ENCODE measurements around the gene PIWIL1. TPM values are rescaled to one million over a fixed set of nuclear protein-coding genes. Genes with fewer than 3 reads are reported as not detected.

PIWIL1 gene
- total and polyA plus RNA-seq, 2 of the 4 experiments (the other 2 are of a cell fraction), result not detected

GRCh38 chr12:130351326-130351725 lies 13.6 kb downstream of the PIWIL1 start:
- intact Hi-C loops (cut with micrococcal nuclease), result no loop called here
- ATAC-seq (ENCODE audit: low read depth), result no peak
- TF ChIP-seq FOS (IDR thresholded peaks at IDR 0.05; ENCODE audit: low read depth, low read length), result no peak
- TF ChIP-seq MAFK (IDR thresholded peaks at IDR 0.05; ENCODE audit: low read depth, low read length), result no peak
- no peak for TF ChIP-seq RAD21 (IDR thresholded peaks at IDR 0.05; ENCODE audit: low read length)
- no peak for TF ChIP-seq NFE2L2 (IDR thresholded peaks at IDR 0.05; ENCODE audit: low read depth, low read length)
- no peak for TF ChIP-seq CEBPB (IDR thresholded peaks at IDR 0.05; ENCODE audit: low read depth, low read length)
- TF ChIP-seq POLR2A (IDR thresholded peaks at IDR 0.05; ENCODE audit: low read depth, low read length), result no peak
- TF ChIP-seq MAZ (IDR thresholded peaks at IDR 0.05; ENCODE audit: borderline replicate concordance, low read depth, low read length), result no peak
- TF ChIP-seq, protein P1, sequence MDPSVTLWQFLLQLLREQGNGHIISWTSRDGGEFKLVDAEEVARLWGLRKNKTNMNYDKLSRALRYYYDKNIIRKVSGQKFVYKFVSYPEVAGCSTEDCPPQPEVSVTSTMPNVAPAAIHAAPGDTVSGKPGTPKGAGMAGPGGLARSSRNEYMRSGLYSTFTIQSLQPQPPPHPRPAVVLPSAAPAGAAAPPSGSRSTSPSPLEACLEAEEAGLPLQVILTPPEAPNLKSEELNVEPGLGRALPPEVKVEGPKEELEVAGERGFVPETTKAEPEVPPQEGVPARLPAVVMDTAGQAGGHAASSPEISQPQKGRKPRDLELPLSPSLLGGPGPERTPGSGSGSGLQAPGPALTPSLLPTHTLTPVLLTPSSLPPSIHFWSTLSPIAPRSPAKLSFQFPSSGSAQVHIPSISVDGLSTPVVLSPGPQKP (IDR thresholded peaks at IDR 0.05; ENCODE audit: borderline replicate concordance, low read depth, low read length), result no peak
- no peak for TF ChIP-seq RCOR1 (IDR thresholded peaks at IDR 0.05; ENCODE audit: insufficient replicate concordance, low read length)
- TF ChIP-seq SMC3 (IDR thresholded peaks at IDR 0.05; ENCODE audit: low read depth, low read length), result no peak
- no peak for TF ChIP-seq CHD1 (IDR thresholded peaks at IDR 0.05; ENCODE audit: low read depth, low read length)
- no peak for TF ChIP-seq RFX5 (IDR thresholded peaks at IDR 0.05; ENCODE audit: low read depth, low read length)
- no peak for TF ChIP-seq MXI1 (IDR thresholded peaks at IDR 0.05; ENCODE audit: borderline replicate concordance, low read depth, low read length)
- no peak for TF ChIP-seq USF2 (IDR thresholded peaks at IDR 0.05; ENCODE audit: low read depth, low read length)
- TF ChIP-seq BHLHE40 (IDR thresholded peaks at IDR 0.05; ENCODE audit: low read depth, low read length), result no peak
- TF ChIP-seq, protein P2, sequence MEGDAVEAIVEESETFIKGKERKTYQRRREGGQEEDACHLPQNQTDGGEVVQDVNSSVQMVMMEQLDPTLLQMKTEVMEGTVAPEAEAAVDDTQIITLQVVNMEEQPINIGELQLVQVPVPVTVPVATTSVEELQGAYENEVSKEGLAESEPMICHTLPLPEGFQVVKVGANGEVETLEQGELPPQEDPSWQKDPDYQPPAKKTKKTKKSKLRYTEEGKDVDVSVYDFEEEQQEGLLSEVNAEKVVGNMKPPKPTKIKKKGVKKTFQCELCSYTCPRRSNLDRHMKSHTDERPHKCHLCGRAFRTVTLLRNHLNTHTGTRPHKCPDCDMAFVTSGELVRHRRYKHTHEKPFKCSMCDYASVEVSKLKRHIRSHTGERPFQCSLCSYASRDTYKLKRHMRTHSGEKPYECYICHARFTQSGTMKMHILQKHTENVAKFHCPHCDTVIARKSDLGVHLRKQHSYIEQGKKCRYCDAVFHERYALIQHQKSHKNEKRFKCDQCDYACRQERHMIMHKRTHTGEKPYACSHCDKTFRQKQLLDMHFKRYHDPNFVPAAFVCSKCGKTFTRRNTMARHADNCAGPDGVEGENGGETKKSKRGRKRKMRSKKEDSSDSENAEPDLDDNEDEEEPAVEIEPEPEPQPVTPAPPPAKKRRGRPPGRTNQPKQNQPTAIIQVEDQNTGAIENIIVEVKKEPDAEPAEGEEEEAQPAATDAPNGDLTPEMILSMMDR (conservative IDR thresholded peaks at IDR 0.05; ENCODE audit: low read depth, low read length), result no peak
- Histone ChIP-seq H3K9ac (ENCODE audit: low read depth, low read length) (no peak overlapping the region), H3K4ac (ENCODE audit: low read depth, low read length) (no peak overlapping the region), H3K23ac (ENCODE audit: low read depth, low read length) (no peak overlapping the region), H2AFZ (replicated peaks; ENCODE audit: low read length, poor library complexity) (no peak overlapping the region), H4K20me1 (ENCODE audit: insufficient read depth, low read length) (no peaks in the 10 kb centered on the region), H3K79me1 (ENCODE audit: low read depth in 1 of 2, low read length in 2 of 2) (no peaks in the 10 kb centered on the region), H3K4me2 (ENCODE audit: low read depth, low read length) (no peak overlapping the region), H2BK5ac (ENCODE audit: low read depth, low read length, poor library complexity, severe bottlenecking) (no peak overlapping the region), H3K9me3 (ENCODE audit: control insufficient read depth, insufficient read depth, low read length) (peaks cover 17% of the 10 kb centered on the region; the same call in 1 of the 2 replicates), H3K36me3 (ENCODE audit: control insufficient read depth, insufficient read depth, low read length) (no peaks in the 10 kb centered on the region), H2AK9ac (replicated peaks; ENCODE audit: low read depth, low read length, poor library complexity) (no peak overlapping the region), H2BK15ac (ENCODE audit: low read depth, low read length) (no peak overlapping the region), H3K4me1 (ENCODE audit: control insufficient read depth, insufficient read depth, low read length) (no peaks in the 10 kb centered on the region), H4K91ac (ENCODE audit: insufficient read depth, low read depth, low read length) (no peak overlapping the region), H3K27me3 (ENCODE audit: control insufficient read depth, insufficient read depth, low read length) (no peaks in the 10 kb centered on the region), H2AK5ac (ENCODE audit: low read depth, low read length) (no peak overlapping the region), H4K8ac (ENCODE audit: low read depth in 2 of 2, low read length in 2 of 2) (no peak overlapping the region), H3K4me3 (ENCODE audit: insufficient read depth, low read depth, low read length) (no peak overlapping the region), H3K14ac (replicated peaks; ENCODE audit: low read depth, low read length) (no peak overlapping the region), H3K27ac (ENCODE audit: insufficient read depth, low read length) (no peak overlapping the region), H3K9me1 (ENCODE audit: insufficient read depth, low read length) (no peaks in the 10 kb centered on the region), H3K18ac (ENCODE audit: low read depth, low read length) (no peak overlapping the region), H2BK20ac (ENCODE audit: low read depth, low read length) (no peak overlapping the region), H4K5ac (ENCODE audit: low read depth, low read length) (no peak overlapping the region), H3K56ac (ENCODE audit: extremely low read depth, insufficient read depth, low read length) (no peak overlapping the region), H2BK120ac (ENCODE audit: low read depth, low read length) (no peak overlapping the region)
- BruUV-seq (replicated peaks), result no TSS peak
- ChIA-PET POLR2A (ENCODE audit: unreplicated experiment) (no interaction called here), CTCF (no interaction called here)
- no CpG with 5 or more reads among the region's 5 CpGs for WGBS, 2 experiments (ENCODE audit: extremely low coverage in 2 of 2, insufficient read length in 1 of 2)
- DNase-seq, result no peak
- dilution Hi-C loops (cut with HindIII; ENCODE audit: low sequenced_read_pairs, unreplicated experiment), result no loop called here
- in situ Hi-C loops (cut with MboI; ENCODE audit: low sequenced_read_pairs), result no loop called here

All from IMR-90 (cell line).